ENCODE results near the gene GALNT18. TPM values are rescaled to one million over a fixed set of nuclear protein-coding genes. Genes with fewer than 3 reads are reported as not detected.

The GALNT18 gene
- polyA plus RNA-seq (ENCODE audit: insufficient read length) = 10.4 TPM

DNA sequence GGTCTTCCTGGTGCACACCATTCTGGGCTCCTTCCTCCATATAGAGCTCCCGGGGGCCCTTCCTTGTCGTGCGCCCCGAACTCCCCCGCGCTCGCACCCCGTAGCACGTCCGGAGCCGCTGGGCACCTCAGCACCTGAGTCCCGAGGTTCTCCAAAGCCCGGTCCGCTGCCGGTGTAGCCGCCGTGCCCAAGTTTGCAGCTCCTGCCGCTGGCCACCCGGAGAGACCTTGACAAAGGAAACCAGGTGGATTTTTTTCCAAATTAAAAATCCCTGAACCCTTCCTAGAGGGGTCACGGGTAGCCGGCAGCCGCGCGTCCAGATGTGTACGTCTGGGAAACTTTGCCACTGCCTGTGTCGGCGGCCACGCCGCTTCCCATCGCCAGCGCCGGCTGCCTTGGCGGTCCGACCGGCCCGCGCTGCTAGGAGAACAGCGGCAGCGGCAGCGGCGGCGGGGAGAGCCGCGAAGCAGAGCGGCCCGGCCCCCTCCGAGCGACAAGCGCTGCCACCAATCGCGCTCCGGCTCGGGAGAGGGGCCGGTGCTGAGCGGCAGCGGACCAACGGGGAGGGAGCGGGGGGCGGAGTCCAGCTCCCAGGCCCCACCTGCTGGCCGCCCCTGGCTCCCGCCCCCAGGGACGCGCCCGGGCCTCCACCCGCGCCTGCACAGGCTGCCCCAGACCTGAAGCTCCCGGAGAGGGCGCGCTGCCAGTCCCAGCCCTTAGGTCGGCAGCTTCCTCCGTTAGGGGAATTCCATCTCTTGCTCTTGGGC is at the start of gene GALNT18:
Gene GALNT18, minus strand, starts transcription at position 433 of the 767 bp plus-strand sequence.
- DNase-seq = peak; percentile 95

DNA sequence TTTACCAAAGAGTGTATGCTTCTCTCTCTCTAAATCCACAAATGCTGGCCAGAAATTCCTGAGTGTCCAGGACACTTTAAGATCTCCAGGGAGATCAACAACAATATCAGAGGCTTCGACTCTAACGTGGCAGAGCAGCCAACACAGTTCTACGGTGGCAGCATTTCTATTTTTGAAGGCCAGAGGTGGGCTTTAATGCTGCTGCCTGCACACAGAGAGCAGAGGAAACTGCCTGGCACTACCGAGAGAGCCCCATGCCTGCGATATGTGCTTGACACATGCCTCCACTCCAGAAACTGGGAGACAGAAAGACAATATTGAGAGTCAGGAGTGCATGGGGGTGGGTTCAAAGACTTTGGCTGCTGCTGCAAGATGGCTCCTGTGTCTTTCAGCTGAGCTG is 48.8 kb upstream of the GALNT18 start:
- no peak for DNase-seq

DNA sequence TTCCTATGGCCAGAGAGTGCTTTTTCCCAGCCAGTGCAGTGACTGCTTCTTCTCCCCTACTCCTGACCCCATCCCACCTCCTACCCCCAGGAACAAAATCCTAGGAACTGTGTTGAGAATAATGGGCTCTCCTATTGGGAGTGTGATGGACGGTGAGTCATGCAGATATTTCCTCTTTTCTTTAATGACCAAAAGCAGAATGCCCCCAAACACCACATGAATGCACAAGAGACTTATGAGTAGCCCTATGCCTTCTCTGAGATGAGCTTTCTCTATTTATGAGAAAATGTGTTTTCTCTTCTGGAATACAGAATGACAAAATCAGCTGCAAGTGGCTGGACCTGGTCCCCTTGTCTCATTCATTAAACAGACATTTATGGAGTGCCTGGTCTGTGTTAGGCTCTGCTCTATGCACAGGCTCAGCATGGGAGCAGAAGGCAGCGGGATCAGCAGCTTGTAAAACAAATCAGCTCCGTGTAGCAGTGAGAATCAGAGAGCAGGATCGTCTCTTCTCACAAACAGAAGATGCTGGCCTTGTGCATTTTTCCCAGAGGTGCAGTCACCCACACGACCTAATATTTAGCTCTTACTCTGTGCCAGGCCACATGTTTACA is 47.5 kb upstream of the GALNT18 start:
- no peak for DNase-seq

DNA sequence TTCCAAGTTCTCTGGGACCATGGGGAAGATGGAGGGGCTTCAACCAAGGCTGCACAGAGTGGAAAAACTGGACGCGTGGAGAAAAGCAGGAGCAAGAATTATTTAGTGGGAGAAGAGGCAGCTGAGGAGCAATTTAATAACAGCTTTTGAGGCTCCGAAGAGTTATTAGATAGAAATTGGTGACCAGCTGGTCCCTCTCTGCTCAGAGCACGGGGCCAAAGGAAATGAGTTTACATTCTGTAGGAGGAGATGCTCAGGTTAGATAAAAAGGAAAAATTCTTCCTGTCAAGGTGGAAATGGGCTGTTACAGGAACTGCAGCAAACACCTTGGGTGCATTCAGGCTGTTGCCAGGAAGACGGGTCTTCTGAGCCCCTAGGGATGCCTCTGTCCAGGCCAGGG is 47.0 kb upstream of the GALNT18 start:
- DNase-seq = no peak

- DNase-seq = no peak
Measured at GRCh38 chr11:11668274-11668673, 46.5 kb upstream of the GALNT18 start.

DNA sequence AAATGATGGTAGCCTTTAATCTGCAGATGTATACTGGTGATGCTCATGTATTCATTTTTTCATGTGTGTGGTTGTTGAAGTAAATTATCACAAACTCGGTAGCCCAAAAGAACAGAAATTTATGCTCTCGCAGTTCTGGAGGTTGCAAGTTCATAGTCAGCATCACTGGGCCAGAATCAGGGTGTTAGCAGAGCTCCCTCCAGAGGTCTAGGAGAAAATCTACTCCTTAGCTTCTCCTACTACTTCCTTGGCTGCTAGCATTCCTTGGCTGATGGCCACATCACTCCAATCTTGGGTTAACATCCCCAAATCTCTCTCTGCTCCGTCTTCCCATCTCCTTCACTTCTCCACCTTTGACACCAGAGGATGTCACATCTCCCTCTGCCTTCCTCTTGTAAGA is 45.3 kb upstream of the GALNT18 start:
- no peak for DNase-seq

GRCh38 chr11:11665407-11665806 is 43.6 kb upstream of the GALNT18 start:
- DNase-seq = no peak

GRCh38 chr11:11663907-11664306 is 42.1 kb upstream of the GALNT18 start:
- no peak for DNase-seq

DNA sequence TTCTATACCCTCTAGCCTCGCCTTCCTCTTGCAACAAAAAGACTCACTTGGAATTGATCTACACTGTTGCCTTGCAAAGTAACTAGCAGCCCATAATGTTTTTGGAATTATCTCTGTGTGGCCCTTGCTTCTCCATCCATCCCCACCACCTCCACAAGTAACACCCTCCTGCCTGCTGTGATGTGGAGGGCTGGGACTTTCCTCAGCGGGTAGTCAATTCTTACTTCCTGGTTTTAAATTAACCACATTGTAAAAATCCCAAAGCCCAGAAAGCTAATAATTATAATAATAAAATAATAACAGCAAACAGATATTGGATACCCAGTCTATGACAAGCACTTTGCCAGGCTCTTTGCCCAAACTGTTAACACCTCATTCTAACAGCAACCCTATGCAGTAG is 40.8 kb upstream of the GALNT18 start:
- DNase-seq = no peak

DNA sequence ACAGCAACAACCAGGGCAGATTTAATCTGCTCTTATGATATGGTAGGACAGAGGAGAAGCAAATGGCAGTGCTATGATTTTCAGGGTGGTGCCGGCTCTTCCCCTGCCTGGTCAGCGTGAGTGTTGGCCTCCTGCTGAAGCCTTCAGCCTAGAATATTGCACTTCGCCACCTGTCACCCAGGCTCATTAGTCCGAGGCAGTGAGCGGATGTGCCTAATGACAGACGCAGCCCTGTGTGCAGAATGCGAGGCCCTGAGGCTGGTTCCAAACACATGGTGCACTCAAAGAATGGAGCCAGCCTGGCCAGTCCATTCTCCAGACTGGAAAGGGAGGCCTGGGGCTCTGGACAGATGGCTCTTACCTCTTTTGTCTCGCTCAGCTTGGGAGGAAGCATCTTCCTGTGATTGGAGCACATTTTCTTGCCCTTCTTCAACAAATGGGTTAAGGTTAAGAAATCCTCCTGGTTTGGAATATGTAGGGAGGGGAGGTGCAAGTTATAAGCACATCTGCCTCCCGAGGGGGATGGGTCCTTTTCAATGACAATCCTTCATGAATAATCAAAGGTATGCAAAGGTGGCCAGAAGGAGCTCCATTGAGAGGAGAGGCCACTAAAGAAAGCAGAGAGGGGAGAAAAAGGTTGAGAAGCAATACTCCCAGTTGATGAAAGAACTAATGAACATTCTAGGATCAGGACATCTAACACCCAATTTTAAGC is 39.7 kb upstream of the GALNT18 start:
- DNase-seq = no peak

DNA sequence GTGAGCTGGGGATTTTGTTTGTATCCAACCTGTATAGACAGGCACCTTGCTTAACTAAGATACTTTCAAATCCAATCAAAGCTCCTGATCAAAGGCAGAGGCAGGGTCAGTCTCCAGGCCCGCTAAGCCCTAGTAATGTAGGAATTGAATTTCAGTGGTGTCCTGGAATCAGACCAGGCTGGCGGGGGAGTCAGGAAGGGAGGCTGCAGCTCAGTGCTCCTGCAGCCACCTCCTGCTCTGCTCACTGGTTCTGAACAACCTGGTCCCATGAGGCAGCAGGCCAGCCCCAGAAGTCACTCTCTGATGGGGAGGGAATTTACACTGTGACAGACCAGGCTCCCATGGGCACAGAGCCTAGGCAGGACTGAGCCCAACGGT is 38.5 kb upstream of the GALNT18 start:
- no peak for DNase-seq

DNA sequence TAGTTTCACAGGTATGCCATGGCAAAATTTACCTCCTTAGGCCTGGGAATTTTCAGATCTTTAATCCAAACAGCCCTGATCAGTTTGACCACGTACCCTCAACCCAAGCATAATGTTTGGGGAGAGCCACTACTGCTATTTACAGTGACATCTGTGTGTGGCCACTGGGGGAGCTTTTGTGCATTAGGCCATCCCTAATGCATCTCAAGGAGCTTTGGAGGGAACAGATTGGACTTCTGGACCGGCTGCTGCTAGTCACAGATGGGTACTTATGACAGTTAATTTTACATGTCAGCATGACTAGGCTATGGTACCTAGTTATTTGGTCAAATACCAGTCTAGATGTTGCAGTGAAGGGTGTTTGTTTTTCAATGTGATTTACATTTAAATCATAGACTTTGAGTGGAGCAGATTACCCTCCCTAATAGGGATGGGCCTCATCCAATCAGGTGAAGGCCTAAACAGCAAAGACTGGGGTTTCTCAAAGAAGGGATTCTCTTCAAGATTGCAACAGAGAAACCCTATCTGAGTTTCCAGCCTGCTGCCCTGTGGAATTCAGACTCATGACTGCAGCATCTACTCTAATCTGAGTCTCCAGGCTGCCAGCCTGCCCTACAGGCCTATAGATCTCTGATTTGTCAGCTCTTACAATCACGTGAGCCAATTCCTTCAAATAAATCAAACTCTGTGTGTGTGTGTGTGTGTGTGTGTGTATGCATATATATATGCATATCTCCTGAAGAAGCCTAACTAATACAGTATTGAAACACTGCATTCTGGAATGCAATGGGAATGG is 38.0 kb upstream of the GALNT18 start:
- no peak for DNase-seq

- no peak for DNase-seq
Measured at GRCh38 chr11:11657218-11657955, 35.6 kb upstream of the GALNT18 start.

DNA sequence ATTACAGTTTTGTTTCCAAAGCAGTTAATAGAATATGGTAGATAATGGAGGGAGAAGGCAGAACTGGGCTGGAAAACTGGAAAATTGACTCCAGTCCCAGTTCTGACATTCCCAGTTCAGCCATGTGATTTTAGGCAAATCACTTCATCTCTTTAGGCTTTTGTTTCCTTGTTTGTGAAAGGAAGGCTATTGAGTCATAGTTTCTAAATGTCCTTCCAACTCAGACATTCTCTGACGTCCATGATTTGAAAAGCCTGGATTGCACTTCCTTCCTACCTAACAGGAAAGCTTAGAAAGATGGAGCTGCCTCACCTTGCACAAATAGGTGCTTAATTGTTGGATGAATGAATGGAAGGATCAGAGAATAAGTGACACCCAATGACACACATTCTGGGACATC is 19.8 kb upstream of the GALNT18 start:
- DNase-seq = no peak

DNA sequence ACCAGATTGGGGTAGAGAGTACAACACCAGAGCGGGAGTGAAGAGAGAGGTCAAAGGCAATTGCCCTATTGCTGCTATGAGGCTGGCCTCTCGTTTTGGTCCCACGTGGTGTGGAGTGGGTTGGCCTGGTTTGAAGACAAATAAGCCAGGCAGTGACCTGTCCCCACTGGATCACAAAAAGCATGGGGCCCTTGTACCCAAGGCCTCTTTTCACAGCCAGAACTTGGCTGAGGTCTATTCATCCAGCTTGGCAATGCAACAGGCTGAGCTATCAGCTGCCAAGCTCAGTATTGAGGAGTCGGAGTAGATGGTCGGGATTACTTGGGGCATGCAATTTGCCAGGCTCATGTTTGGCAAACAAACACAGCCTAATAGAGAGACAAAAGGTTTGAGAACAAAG is 19.2 kb upstream of the GALNT18 start:
- DNase-seq = no peak

GRCh38 chr11:11640152-11640551 is 18.3 kb upstream of the GALNT18 start:
- no peak for DNase-seq

DNA sequence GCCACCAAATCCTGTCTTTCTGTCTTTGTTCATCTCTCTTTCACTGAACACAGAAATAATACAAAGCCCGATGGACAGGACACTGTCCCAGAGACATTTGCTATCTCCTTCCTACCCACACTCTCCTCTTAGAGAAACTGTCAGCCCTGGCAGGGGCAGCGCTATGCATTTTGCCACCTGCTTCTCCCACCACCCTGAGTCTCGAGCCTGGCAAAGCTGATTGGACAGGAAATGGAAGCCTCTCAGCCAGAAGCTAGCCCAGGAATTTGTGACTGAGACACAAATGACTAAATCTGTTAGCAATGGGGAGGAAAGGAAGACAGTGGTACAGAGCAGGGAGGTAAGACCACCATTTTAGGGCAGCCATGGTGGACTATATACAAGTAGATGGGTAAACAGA is 14.9 kb upstream of the GALNT18 start:
- DNase-seq = no peak

DNA sequence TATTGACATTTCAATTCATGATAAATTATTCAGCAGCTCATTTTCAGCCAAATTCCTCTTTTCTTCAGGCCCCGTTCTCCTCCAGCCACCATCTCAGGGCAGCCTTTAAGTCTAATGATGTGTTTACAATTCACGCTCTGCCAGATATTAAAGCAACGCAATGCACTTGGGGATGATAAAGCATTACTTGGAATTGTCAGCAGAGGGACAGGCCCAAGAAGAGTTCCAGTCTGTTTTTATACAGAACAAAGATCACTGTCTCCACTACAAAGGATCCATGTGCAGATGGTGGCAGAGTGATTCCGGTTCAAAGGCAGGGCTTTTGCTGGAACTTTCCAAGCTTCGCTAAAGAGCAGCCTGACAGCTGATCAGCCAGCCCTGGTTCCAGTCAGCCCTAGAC is 13.6 kb upstream of the GALNT18 start:
- no peak for DNase-seq

DNA sequence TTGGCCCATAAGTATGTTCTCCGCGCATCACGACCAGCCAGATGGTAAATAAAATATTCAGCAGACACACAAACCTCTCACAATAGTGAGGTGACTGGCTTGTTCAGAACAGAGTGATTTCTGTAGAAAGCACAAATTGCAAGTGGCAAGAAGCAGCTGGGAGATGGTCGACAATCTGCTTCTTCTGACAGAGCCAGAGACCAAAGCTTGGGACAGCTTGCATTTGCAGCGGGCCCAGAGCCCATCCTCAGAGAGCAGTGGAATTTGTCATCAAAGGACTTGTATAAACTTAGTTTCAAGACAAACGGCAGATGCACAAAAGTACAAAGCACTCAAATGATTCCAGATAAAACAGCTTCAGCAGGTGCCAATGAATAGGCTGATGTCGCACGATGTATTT is 7.6 kb upstream of the GALNT18 start:
- DNase-seq = no peak

DNA sequence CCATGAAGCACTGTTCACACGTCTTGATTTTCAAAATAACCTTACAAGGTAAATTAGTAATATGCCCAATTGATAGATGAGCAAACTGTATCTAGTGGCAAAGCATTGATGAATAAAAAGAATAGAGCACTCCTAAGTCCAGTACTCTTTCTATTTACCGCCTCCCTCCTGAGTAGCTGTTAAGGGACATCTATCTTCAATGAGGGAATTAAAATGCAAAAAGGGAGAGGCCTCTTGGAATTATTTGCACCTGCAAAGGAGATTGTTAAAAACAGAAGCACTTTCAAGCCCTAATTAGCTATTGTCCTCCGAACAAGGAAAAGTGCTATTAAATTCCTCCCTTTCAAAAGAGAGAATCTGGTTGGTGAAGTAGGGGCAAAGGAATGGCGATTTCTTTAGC is 6.8 kb upstream of the GALNT18 start:
- DNase-seq = no peak

DNA sequence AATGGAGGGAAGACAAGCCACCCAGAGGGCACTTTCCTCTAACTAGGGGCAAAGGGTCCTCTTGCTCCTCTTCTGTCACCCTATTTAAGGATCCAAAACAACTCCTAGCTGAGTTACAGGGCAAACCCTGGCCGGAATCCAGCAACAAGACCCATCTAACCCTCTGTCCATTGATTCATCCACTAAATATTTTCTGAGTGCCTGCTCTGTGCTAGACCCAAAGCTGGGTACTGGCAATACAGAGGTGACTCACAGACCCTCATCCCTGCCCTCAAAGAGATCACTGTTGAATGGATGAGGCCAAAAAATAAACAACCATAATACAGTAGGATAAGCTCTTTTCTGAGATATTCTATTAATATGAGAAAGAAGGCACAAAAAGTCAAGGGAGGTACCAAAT is 4.3 kb upstream of the GALNT18 start:
- no peak for DNase-seq

DNA sequence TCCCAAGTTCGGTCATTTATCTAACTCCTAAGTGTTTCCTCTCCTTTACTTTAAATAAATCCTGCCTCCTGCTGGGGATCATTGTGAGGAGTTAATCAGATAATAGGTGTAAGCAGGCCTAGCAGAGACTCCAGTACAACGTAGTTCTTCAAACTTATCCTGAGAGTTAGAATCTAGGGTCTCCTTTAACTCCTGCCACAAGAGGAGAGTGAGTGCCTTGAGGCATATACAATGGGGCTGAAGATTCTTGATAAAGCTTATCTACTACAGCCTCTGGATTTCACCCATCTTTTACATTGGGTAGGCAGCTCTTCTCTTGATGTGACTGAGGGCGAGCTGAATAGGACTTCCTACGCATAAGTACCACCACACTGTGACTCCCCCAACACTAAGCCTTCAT is 3.1 kb upstream of the GALNT18 start:
- no peak for DNase-seq
